Glutamatergic neuron (in vitro differentiated cells): ENCODE data around the gene TACR1. TPM values are rescaled to one million over a fixed set of nuclear protein-coding genes. Genes with fewer than 3 reads are reported as not detected.
A peak's percentile ranks its signal among the peaks of the same experiment; 100 is the strongest.
"Not testable (repeated sequence)": the region's sequence is repeated elsewhere in the genome, so short reads cannot be mapped to it uniquely, and the experiment has no call there.

Experiments
- DNase-seq: peaks from one replicate; pipeline ENCODE4 v3.0.0; 2022
- H3K27ac Mint-ChIP-seq: one replicate; pipeline ENCODE4 v1.8.0; 2020; ENCODE audit warnings: mild to moderate bottlenecking, mixed read lengths, inconsistent platforms; ENCODE audit not compliant: unreplicated experiment
- H3K27me3 Mint-ChIP-seq: one replicate; pipeline ENCODE4 v1.8.0; 2020; ENCODE audit warnings: mild to moderate bottlenecking, moderate library complexity, mixed read lengths, inconsistent platforms; ENCODE audit not compliant: unreplicated experiment
- H3K36me3 Mint-ChIP-seq: one replicate; pipeline ENCODE4 v1.8.0; 2020; ENCODE audit warnings: mild to moderate bottlenecking, mixed read lengths, inconsistent platforms; ENCODE audit not compliant: unreplicated experiment
- H3K4me1 Mint-ChIP-seq: one replicate; pipeline ENCODE4 v1.8.0; 2020; ENCODE audit warnings: mild to moderate bottlenecking, low read depth, mixed read lengths, inconsistent platforms; ENCODE audit not compliant: unreplicated experiment
- H3K4me3 Mint-ChIP-seq: one replicate; pipeline ENCODE4 v1.8.0; 2020; ENCODE audit warnings: mild to moderate bottlenecking, mixed read lengths, inconsistent platforms; ENCODE audit not compliant: unreplicated experiment
- H3K9me3 Mint-ChIP-seq: one replicate; pipeline ENCODE4 v1.8.0; 2020; ENCODE audit warnings: mild to moderate bottlenecking, moderate library complexity, mixed read lengths, inconsistent platforms; ENCODE audit not compliant: unreplicated experiment
- total RNA-seq: library from RNA; stranded (reverse); fragmentation: NEBNext Ultra II Directional; extraction: Animal tissue kit (Norgen Biotek cat#: 25700); gene quantifications from one replicate; pipeline ENCODE4 v1.2.1, GENCODE V29; 2021; ENCODE audit not compliant: unreplicated experiment
- TF ChIP-seq, protein P1 (sequence below): fragments of 200-600 bp; sonication (generic); IDR thresholded peaks from one replicate; pipeline ENCODE4 v1.5.0; 2021; ENCODE audit not compliant: partially characterized antibody, unreplicated experiment

The TACR1 gene
- total RNA-seq, 1 donor from 2014 or later, result 0.17 TPM

DNA sequence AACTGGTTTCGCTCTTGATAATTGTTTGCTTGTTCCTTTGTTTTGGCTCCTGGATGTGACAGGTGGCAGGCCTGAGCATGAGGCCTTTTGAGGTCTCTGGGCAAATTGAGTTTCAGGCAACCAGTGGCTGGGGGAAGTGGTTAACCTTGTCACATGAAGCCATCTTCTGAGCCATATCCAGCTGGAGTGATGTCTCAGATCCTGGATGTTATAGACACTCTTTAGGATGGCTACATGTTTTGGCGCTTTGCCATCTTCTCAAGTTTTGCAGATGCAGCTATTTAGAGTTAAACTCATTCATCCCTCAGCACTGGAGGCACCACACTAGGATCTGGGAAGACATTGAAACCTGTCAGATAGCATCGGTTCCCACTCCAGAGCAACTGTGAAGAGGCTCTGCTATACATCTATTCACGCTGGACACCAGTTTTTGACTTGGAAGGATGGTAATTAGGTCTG lies 25.3 kb upstream of the TACR1 start:
- peak overlapping the region; percentile 2 for H3K27ac Mint-ChIP-seq
- H3K9me3 Mint-ChIP-seq, result peaks cover 2% of the 10 kb centered on the region
- DNase-seq, result no peak
- TF ChIP-seq, protein P1, sequence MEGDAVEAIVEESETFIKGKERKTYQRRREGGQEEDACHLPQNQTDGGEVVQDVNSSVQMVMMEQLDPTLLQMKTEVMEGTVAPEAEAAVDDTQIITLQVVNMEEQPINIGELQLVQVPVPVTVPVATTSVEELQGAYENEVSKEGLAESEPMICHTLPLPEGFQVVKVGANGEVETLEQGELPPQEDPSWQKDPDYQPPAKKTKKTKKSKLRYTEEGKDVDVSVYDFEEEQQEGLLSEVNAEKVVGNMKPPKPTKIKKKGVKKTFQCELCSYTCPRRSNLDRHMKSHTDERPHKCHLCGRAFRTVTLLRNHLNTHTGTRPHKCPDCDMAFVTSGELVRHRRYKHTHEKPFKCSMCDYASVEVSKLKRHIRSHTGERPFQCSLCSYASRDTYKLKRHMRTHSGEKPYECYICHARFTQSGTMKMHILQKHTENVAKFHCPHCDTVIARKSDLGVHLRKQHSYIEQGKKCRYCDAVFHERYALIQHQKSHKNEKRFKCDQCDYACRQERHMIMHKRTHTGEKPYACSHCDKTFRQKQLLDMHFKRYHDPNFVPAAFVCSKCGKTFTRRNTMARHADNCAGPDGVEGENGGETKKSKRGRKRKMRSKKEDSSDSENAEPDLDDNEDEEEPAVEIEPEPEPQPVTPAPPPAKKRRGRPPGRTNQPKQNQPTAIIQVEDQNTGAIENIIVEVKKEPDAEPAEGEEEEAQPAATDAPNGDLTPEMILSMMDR, result no peak
- no peak overlapping the region for H3K4me3 Mint-ChIP-seq
- peaks cover 3% of the 10 kb centered on the region for H3K27me3 Mint-ChIP-seq
- H3K4me1 Mint-ChIP-seq, result peaks cover 16% of the 10 kb centered on the region
- no peaks in the 10 kb centered on the region for H3K36me3 Mint-ChIP-seq

DNA sequence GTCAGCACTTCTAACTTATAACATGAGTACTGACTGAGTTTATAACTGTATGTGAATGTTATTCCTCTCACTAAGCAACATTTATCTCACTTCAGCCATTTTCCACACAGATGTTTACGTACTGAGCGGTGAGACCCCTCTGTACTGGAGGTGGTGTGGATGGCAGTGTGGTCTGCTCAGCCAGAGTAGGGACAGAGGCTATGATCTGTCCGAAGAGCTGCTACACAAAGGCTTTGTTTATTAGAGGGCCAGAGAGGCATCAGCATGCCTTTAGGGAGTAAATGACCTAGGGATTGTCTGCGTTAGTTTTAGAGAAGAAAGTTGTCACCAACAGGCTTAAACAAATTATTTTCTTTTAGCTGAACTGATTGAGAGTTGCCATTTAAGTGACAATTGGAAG lies 23.2 kb upstream of the TACR1 start:
- H3K36me3 Mint-ChIP-seq, result peaks cover 17% of the 10 kb centered on the region

DNA sequence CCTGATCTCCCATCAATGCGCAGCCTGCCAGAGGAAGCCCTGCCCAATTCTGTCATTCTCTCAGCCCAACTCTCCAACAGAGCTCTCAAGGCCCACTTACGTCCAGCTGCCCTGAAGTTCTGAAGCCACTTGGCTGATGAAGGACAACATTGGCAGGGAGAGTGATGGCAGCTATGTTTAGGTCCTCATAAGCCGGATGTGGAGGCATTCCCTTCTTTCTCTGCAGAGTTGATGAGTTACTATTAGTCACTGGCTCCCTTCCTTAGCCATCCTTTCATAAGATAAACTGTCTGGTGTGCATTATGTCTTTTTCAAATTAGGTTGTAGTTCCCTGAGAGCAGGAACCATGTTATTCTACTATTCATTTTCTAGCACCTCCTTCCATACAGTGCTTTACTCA lies 22.5 kb upstream of the TACR1 start:
- DNase-seq, result no peak
- H3K27ac Mint-ChIP-seq, result peak overlapping the region; percentile 22
- H3K9me3 Mint-ChIP-seq, result peaks cover 6% of the 10 kb centered on the region
- TF ChIP-seq, protein P1, result no peak
- peaks cover 7% of the 10 kb centered on the region for H3K27me3 Mint-ChIP-seq
- peaks cover 16% of the 10 kb centered on the region for H3K4me1 Mint-ChIP-seq
- H3K4me3 Mint-ChIP-seq, result no peak overlapping the region
- peaks cover 17% of the 10 kb centered on the region for H3K36me3 Mint-ChIP-seq

More for the DNA sequence above, 23.2 kb upstream of the TACR1 start:
- TF ChIP-seq, protein P1, result no peak
- peaks cover 7% of the 10 kb centered on the region for H3K27me3 Mint-ChIP-seq
- no peak overlapping the region for H3K4me3 Mint-ChIP-seq
- H3K9me3 Mint-ChIP-seq, result peaks cover 5% of the 10 kb centered on the region
- peak overlapping the region; percentile 66 for H3K27ac Mint-ChIP-seq
- peaks cover 16% of the 10 kb centered on the region for H3K4me1 Mint-ChIP-seq
- DNase-seq, result no peak

DNA sequence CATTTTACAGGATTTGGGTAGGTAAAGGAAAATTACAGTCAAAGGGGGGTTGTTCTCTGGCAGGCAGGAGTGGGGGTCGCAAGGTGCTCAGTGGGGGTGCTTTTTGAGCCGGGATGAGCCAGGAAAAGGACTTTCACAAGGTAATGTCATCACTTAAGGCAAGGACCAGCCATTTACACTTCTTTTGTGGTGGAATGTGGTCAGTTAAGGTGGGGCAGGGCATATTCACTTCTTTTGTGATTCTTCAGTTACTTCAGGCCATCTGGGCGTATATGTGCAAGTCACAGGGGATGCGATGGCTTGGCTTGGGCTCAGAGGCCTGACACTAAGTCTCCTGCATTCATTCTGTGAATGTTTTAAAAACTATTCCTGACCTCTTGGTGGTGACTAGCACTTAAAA lies 19.9 kb upstream of the TACR1 start:
- not testable (repeated sequence) for H3K27ac Mint-ChIP-seq, DNase-seq, H3K9me3 Mint-ChIP-seq, H3K4me3 Mint-ChIP-seq, H3K27me3 Mint-ChIP-seq
- peaks cover 17% of the 10 kb centered on the region for H3K36me3 Mint-ChIP-seq
- peaks cover 15% of the 10 kb centered on the region for H3K4me1 Mint-ChIP-seq

DNA sequence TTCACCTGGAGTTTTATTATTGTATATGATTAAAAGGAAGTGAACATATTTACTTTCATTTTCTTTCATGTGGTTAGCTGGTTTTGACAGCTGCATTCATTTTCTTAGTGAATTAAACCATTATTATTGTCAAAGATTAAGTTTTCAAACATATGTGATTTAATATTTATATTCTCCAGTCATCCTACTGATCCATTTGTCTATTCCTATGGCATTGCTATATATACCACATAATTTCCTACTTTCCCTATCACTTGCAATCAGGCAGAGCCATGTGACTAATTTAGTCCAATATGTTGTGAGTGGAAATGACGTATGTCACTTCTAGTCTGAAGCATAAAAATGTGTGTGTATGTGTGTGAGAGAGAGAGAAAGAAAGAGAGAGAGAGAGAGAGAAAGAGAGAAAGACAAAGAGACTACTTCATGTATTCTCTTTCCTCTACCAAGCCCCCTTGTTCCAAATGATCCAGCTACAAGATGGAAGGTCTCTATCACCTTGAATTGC lies 12.0 kb upstream of the TACR1 start:
- Mint-ChIP-seq H3K9me3 (no peaks in the 10 kb centered on the region), H3K27ac (no peak overlapping the region), H3K27me3 (no peaks in the 10 kb centered on the region), H3K4me1 (peaks cover 6% of the 10 kb centered on the region), H3K4me3 (no peak overlapping the region), H3K36me3 (no peaks in the 10 kb centered on the region)
- TF ChIP-seq, protein P1, result no peak
- DNase-seq, result no peak
